GM18498 (cell line): ENCODE data around the gene NRDE2.

ENCODE experiments used
- ATAC-seq: cut with Tn5 transposase; IDR thresholded peaks from one replicate; pipeline ENCODE4 v1.9.1; 2021; ENCODE audit warnings: mild to moderate bottlenecking, moderate library complexity; ENCODE audit not compliant: unreplicated experiment

Gene NRDE2

GRCh38 chr14:90297876-90298629 lies 33.7 kb downstream of the NRDE2 start:
- ATAC-seq, result no peak

DNA sequence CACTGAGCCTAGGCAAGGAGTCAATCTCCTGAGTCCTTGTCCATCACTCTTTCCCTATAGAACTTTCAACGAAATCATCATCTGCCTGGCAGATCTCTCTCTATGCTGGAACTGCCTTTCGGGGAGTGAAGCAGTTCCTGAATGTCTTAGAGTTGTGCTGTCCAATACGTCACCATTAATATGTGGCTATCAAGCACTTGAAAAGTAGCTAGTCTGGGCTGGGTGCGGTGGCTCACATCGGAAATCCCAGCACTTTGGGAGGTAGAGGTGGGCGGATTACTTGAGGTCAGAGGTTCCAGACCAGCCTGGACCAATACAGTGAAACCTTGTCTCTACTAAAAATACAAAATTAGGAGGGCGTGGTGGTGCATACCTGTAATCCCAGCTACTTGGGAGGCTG lies 35.1 kb downstream of the NRDE2 start:
- no peak for ATAC-seq

GRCh38 chr14:90295870-90296516 lies 35.7 kb downstream of the NRDE2 start:
- ATAC-seq, result no peak

GRCh38 chr14:90294872-90295271 lies 36.9 kb downstream of the NRDE2 start:
- no peak for ATAC-seq

DNA sequence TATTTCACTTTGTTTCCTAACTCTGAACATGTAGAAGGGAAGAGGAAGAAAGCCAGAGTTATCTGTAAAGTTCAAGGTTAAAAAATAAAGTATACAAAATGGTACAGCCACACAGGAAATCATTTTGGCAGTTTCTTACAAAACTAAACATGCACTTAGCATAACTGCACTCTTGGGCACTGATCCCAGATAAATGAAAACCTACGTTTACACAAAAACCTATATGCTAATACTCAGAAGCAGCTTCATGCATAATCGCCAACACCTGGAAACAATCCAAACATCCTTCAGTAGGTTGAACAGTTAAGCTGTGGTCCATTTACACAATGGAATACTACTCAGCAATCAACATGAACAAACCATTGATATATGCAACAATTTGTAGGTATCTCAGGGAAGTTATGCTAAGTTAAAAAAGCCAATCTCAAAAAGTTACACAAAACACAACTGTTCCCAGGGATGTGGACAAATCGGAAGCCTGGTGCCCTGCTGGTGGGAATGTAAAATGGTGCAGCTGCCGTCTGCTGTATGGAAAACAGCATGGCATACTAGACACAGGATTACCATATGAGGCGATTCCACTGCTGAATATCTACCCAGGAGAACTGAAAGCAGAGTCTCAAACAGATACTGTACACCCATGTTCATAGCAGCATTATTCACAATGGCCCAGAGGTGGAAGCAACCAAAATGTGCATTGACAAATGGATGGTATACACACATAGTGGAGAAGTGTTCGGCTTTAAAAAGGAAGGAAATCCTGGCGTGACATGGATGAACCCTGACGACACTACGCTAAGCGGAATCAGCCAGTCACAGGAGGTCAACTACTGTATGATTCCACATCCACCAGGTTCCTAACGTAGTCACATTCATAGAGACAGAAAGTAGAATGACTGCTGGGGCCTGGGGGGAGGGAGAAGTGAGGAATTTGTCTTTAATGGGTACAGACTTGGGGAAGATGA lies 37.7 kb downstream of the NRDE2 start:
- no peak for ATAC-seq

DNA sequence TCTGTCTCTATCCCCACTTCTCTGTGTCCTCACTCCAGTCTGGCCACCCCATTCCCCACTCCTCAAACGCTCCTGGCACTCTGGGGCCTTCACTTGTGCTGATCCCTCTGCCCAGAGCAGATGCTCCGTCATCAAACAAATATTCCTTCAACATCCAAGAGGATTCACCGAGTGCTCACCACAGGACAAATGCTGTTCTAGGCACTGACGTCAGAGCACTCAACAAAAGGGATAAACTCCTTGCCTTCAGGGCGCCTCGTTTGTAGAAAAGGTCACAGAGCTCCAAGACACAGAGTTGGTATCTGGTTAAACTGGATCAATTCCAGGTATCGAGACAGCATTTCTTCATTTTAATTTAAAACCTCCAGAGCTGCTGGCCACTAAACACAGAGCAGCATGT lies 40.0 kb downstream of the NRDE2 start:
- no peak for ATAC-seq

DNA sequence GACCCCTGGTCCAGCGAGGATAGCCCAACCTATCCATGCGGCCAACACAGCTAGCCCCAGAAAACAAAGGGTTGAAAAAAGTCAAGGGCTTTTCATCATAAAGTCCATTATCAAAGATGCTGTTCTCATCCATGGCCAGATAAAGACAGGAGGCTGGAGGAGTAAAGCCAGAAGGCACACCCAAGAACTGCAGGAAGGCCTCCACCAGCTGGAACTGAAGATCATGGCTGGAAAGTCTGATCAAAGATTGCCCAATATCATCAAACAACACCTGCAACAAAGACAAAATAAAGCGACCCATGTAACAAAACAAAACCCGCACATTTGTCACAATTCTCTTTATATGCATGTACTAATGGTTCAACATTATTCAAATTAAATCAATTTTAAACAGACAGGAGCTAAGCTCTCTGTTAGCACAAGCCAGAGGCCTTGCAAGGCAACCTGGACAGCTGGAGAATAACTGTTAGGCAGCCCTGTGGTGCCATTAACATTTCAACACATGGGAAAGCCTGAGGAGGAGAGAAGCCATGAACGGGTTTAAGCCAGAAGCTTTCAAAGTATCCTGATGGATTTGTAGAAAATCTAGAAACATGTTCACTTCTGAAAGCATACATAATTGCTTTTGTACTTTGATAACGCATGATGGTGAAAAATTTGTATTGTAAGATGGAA lies 41.3 kb downstream of the NRDE2 start:
- ATAC-seq, result no peak

DNA sequence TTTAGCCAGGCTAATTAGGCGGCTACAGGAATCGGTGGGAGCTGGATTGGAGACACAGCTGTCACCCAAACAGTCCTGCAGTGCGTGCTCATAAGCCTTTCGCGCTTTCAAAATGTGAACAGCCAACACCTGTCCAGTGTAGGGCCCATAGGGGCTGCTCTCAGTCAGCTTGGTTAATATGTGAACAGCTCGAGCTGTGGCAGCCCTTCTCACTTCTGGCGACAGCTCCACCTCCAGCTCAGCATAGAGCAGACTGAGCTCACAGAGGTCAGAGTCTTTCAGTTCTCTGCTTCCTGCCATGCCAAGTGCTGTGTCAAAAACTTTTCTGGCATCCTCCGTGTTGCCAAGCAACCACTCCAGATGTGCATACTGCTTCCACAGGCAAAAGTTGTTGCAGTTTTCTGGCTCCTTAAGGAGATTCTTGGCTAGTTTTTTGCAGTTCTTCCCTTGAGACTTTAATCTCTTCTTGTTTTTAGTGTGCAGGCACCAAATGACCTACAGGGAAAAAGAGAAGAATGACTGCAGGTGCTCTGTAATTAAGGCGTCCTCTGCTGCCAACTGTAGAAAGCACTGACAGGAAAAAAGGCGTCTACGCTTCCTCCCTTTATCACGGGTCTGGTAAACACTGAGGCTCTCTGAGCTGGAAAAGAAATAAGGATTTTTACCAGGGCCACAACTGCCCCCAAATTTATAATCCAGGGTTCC lies 42.9 kb downstream of the NRDE2 start:
- ATAC-seq, result peak; percentile 96

DNA sequence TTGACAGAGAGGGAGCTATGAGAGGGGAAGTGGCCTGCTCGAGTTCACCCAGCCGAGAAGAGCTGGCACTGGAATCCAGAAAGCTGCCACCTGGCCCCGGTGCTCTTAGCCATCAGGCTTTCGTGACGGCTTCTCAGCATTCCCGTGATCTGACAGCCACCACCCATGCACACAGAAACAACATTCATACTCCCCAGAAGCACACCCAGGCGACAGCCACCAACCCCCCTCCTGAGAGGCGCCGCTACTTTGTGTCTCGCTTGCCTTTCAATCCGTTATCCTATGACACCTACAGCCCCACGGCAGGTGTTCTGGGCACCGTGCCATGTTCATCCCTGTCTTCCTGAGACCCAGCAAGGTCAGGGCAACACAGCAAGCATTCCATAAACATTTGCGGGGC lies 44.0 kb downstream of the NRDE2 start:
- ATAC-seq, result no peak

GRCh38 chr14:90281756-90282155 lies 50.0 kb downstream of the NRDE2 start:
- ATAC-seq, result no peak

DNA sequence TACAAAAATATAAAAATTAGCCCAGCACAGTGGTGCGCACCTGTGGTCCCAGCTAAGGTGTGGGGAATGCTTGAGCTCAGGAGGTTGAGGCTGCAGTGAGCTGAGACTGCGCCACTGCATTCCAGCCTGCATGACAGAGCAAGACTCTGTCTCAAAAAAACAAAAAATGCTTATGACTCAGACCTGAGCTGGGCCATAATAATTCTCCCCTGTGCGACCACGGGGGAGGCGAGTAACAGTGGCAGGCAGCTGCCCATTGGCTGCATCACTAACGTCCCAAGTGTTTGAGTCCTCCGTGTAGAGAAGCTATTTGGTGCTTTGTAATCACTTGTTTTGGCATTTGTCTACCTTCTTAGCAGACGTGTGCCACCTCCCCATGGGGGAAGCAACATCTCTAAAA lies 50.5 kb downstream of the NRDE2 start:
- ATAC-seq, result no peak

- no peak for ATAC-seq
Observed at GRCh38 chr14:90280096-90280495, 51.6 kb downstream of the NRDE2 start.

DNA sequence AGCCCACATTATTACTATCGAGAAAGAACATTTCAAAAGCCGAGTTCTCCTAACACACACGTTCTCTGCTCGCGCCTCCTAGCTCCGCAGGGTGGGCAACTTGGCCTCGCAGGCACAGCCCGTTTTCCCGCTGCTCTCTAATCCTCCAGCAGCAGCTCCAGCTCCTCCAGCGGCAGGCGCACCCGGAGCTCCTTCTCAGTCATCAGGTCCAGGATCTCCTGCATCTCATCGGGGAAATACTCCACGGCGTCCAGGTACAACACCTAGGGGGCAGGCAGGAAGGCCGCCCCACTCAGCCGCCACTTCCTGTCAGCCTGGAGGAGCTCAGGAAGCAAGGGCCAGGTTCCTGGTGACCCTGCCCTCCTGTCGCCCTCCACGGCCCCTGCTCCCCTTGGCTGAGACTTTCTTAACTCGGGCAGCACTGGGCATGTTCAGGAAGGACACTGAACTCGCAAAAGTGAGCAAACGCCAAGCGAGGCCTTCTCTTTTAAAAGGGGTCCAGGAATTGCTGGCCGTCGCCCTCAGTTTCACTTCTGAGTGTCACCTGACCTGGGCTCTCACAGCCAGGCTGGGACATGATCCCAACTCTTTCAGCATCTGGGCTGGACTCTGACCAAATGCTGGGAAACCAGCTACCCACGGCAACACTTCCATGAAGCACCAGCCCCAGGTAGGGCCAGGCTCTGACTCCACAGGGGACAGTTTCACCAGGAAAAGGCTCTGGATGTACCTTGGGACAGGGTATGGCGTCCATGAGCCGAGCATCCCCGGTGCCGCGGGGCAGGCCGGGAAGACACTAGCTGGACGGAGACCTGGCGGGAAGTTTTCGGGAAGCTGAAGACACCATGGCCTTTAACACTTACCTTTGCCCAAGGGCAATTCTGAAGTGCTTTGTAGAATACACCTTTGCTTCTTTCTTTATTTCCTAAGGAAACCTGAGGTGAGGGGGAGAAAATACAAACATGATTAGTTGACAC lies 53.3 kb downstream of the NRDE2 start:
- ATAC-seq, result no peak

DNA sequence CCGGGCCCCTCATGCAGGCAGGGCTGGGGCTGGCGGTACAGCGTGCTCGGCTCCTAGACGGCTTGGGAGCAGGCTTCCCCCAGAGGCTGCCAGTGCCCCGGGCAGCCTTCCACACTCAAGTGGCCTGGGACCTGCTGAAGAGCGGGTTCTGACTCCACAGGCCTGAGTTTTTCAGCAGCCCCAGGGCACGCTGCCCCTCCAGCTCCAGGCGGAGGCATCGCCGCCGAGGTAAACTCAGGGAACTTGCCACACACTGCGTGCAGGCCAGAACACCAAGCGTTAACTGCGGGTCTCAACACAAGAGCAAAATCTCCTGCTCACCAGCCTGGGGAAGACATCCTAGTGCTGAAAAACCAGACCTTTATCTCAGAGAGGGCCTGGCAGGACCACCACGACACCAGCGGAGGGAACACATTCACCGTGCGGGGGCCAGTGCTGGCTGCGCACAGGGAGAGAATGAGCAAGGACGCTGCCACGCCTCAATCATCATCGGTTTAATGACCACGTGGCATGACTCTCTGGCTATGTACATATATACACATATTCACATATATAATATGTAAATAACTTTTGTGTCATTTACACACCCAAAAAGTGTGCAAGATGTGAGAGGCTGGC lies 54.1 kb downstream of the NRDE2 start:
- no peak for ATAC-seq

GRCh38 chr14:90276646-90277367 lies 54.9 kb downstream of the NRDE2 start:
- ATAC-seq, result no peak

GRCh38 chr14:90275820-90276219 lies 55.9 kb downstream of the NRDE2 start:
- no peak for ATAC-seq

DNA sequence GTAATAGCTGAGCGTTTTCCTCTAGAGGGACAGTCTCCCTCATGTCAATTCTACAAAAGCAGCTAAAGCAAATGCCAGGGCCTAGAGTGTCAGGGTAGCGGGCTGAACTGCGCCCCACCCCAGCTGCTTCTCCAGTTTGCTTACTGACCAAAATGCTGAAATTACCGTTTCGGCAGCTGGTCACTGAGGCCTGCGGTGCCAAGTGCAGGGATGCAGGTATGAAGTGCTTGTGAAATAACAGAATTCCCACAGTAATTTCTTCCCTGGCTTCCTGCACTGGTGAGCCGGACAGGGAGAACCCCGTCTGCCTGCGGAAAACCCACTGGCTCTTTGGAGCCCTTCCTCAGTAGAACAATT lies 56.3 kb downstream of the NRDE2 start:
- ATAC-seq, result no peak

- no peak for ATAC-seq
Observed at GRCh38 chr14:90274808-90275457, 56.8 kb downstream of the NRDE2 start.
